Activated CD4-positive, alpha-beta T cell treated with anti-CD3 and anti-CD28 coated beads for 36 hours (primary cell): ENCODE results near the gene DDX1. TPM values are rescaled to one million over a fixed set of nuclear protein-coding genes. Genes with fewer than 3 reads are reported as not detected.

Experiments used
- ATAC-seq: fragments of 200-7000 bp; cut with Tn5 transposase; one replicate; pipeline ENCODE4 v1.10.0; 2021; ENCODE audit warnings: mild to moderate bottlenecking, moderate library complexity
- CTCF ChIA-PET: fragments of 350-600 bp; sonication (Branson Sonifier 250); formaldehyde crosslinking; loops from one replicate; lab custom pipeline; 2021; ENCODE audit warnings: antibody characterized with exemption; lab: Charles Lee
- POLR2A ChIA-PET: fragments of 350-600 bp; sonication (Branson Sonifier 250); formaldehyde crosslinking; loops from one replicate; lab custom pipeline; 2021; ENCODE audit warnings: antibody characterized with exemption, inconsistent platforms; lab: Charles Lee
- DNase-seq: peaks from one replicate; pipeline ENCODE4 v3.0.0-alpha.2; 2020
- H3K27ac Mint-ChIP-seq: one replicate; pipeline ENCODE4 v1.8.0; 2021; ENCODE audit warnings: mixed read lengths
- H3K27me3 Mint-ChIP-seq: one replicate; pipeline ENCODE4 v1.8.0; 2021; ENCODE audit warnings: mixed read lengths
- H3K36me3 Mint-ChIP-seq: one replicate; pipeline ENCODE4 v1.8.0; 2021; ENCODE audit warnings: low read depth, mixed read lengths
- H3K4me1 Mint-ChIP-seq: one replicate; pipeline ENCODE4 v1.8.0; 2021; ENCODE audit warnings: mixed read lengths
- H3K4me3 Mint-ChIP-seq: one replicate; pipeline ENCODE4 v1.8.0; 2021; ENCODE audit warnings: mild to moderate bottlenecking, moderate library complexity, mixed read lengths
- H3K9me3 Mint-ChIP-seq: one replicate; pipeline ENCODE4 v1.8.0; 2021; ENCODE audit warnings: low read depth, mixed read lengths
- intact Hi-C, 2 experiments: fragments of 100-400 bp; cut with DNase I in 1 of 2; cut with micrococcal nuclease in 1 of 2; formaldehyde crosslinking; loops; one replicate each; pipeline versions ENCODE4 v1.14.2 to v1.15.1; 2022 to 2024; cut with DNase I, micrococcal nuclease
- total RNA-seq, 2 experiments: library from RNA; stranded (reverse); gene quantifications; one replicate each; pipeline ENCODE4 v1.2.3, GENCODE V29; 2021

The DDX1 gene
- total RNA-seq, 2 experiments from 2014 or later, result 87.6 to 96.2 TPM

DNA sequence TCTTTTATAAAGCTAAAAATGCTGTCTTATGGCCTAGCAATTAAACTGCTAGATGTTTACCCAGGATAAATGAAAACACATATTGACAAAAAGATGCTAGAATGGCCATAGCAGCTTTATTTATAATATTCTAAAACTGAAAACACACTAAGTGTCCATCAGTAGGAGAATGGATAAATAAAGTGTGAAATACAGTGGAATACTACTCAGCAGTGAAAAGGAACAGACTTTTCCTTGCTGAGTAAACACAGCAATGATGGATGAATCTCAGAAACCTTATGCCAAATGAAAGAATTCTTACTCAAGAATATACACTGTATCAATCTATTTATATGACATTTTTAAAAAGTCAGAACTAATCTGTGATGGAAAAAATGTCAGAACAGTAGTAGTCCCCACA is 33.2 kb downstream of the DDX1 start:
- H3K27ac Mint-ChIP-seq, result no peak overlapping the region
- no peaks in the 10 kb centered on the region for H3K9me3 Mint-ChIP-seq
- CTCF ChIA-PET, result interaction anchor here (0.6 kb wide), 1 partner anchor 68 kb away, joined by 3 read pairs; no protein-coding TSS in a partner anchor
- ATAC-seq, result no peak
- POLR2A ChIA-PET, result no interaction called here
- intact Hi-C loops, result loop anchor here in 1 of 2 experiments (2.0 kb wide), 1 partner anchor 26 kb away; no protein-coding TSS in a partner anchor
- DNase-seq, result no peak
- H3K27me3 Mint-ChIP-seq, result no peaks in the 10 kb centered on the region
- peaks cover 61% of the 10 kb centered on the region for H3K36me3 Mint-ChIP-seq
- H3K4me1 Mint-ChIP-seq, result no peaks in the 10 kb centered on the region
- no peak overlapping the region for H3K4me3 Mint-ChIP-seq

GRCh38 chr2:15625344-15626036 is 33.8 kb downstream of the DDX1 start:
- ChIA-PET CTCF (no interaction called here), POLR2A (no interaction called here)
- Mint-ChIP-seq H3K4me1 (no peaks in the 10 kb centered on the region), H3K9me3 (no peaks in the 10 kb centered on the region), H3K27me3 (no peaks in the 10 kb centered on the region), H3K27ac (peak overlapping the region; percentile 58), H3K4me3 (no peak overlapping the region), H3K36me3 (peaks cover 63% of the 10 kb centered on the region)
- ATAC-seq (no peak), DNase-seq (no peak)
- intact Hi-C loops, result loop anchor here in 1 of 2 experiments (2.0 kb wide), 1 partner anchor 27 kb away; no protein-coding TSS in a partner anchor

DNA sequence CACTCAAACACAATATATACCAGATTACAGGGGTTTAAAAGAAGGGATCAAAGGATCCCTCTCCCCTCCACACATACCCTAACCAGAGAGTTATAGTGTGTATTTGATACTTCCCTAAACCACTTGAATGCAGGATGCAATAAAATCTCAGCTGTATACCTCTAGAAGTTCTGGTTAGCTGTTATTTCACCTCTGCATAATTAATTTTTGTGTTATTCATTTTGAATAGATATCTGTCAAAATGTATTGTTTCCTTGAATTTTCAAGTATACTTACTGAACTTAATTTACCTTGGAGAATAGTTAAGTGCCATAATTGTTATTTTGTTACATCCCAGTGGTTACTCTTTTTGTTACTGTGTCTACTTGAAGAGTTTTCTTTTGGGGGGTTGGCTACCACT is 34.5 kb downstream of the DDX1 start:
- no peaks in the 10 kb centered on the region for H3K27me3 Mint-ChIP-seq
- H3K4me3 Mint-ChIP-seq, result no peak overlapping the region
- H3K9me3 Mint-ChIP-seq, result no peaks in the 10 kb centered on the region
- ChIA-PET POLR2A (no interaction called here), CTCF (interaction anchor here (0.5 kb wide), 1 partner anchor 338 kb away, joined by 3 read pairs; no protein-coding TSS in a partner anchor)
- peaks cover 61% of the 10 kb centered on the region for H3K36me3 Mint-ChIP-seq
- H3K27ac Mint-ChIP-seq, result peak overlapping the region; percentile 58
- ATAC-seq (no peak), DNase-seq (no peak)
- no peaks in the 10 kb centered on the region for H3K4me1 Mint-ChIP-seq
- intact Hi-C loops, result no loop called here

DNA sequence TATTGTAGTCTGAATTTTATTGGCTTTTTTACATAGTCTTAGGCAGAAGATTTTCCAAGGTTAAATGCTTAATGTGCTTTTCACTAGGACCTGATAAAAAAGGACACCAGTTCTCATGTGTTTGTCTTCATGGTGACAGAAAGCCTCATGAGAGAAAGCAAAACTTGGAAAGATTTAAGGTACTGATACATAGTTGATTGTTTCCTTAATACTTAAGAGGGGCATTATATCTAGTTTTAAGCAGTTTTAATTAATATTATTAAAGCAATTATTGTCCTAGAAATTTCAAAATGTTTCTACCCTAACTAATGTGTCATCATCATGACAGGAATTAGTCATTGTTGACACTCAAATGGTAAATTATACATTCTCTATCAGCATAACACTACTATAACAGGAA is 35.3 kb downstream of the DDX1 start:
- ChIA-PET CTCF (interaction anchor here (0.8 kb wide), 1 partner anchor 53 kb away, joined by 3 read pairs; no protein-coding TSS in a partner anchor), POLR2A (no interaction called here)
- H3K27me3 Mint-ChIP-seq, result no peaks in the 10 kb centered on the region
- DNase-seq (no peak), ATAC-seq (no peak)
- peaks cover 59% of the 10 kb centered on the region for H3K36me3 Mint-ChIP-seq
- intact Hi-C loops, result no loop called here
- no peaks in the 10 kb centered on the region for H3K9me3 Mint-ChIP-seq
- no peak overlapping the region for H3K4me3 Mint-ChIP-seq
- no peaks in the 10 kb centered on the region for H3K4me1 Mint-ChIP-seq
- no peak overlapping the region for H3K27ac Mint-ChIP-seq

- ATAC-seq, result no peak
- Mint-ChIP-seq H3K4me1 (no peaks in the 10 kb centered on the region), H3K27ac (no peak overlapping the region), H3K9me3 (no peaks in the 10 kb centered on the region), H3K4me3 (no peak overlapping the region), H3K36me3 (peaks cover 60% of the 10 kb centered on the region), H3K27me3 (no peaks in the 10 kb centered on the region)
- no peak for DNase-seq
- POLR2A ChIA-PET, result no interaction called here
- intact Hi-C loops, result no loop called here
- CTCF ChIA-PET, result interaction anchor here (0.8 to 1.4 kb wide), 3 partner anchors 9 to 54 kb away, joined by 3 read pairs; no protein-coding TSS in a partner anchor
Measured at GRCh38 chr2:15627817-15628684, 36.4 kb downstream of the DDX1 start.

GRCh38 chr2:15628899-15629855 is 37.5 kb downstream of the DDX1 start:
- no peaks in the 10 kb centered on the region for H3K9me3 Mint-ChIP-seq
- ChIA-PET CTCF (interaction anchor here (0.7 to 1.5 kb wide), 5 partner anchors 8 to 52 kb away, joined by 3 to 4 read pairs (median 3); no protein-coding TSS in a partner anchor), POLR2A (no interaction called here)
- intact Hi-C loops, result no loop called here
- DNase-seq (no peak), ATAC-seq (no peak)
- H3K4me3 Mint-ChIP-seq, result no peak overlapping the region
- no peak overlapping the region for H3K27ac Mint-ChIP-seq
- H3K4me1 Mint-ChIP-seq, result no peaks in the 10 kb centered on the region
- no peaks in the 10 kb centered on the region for H3K27me3 Mint-ChIP-seq
- peaks cover 51% of the 10 kb centered on the region for H3K36me3 Mint-ChIP-seq

- intact Hi-C loops, result no loop called here
- no peaks in the 10 kb centered on the region for H3K4me1 Mint-ChIP-seq
- no peaks in the 10 kb centered on the region for H3K9me3 Mint-ChIP-seq
- no peak overlapping the region for H3K27ac Mint-ChIP-seq
- peaks cover 44% of the 10 kb centered on the region for H3K36me3 Mint-ChIP-seq
- CTCF ChIA-PET, result interaction anchor here (1.3 to 1.5 kb wide), 2 partner anchors 12 to 13 kb away, joined by 4 to 5 read pairs; no protein-coding TSS in a partner anchor
- no peaks in the 10 kb centered on the region for H3K27me3 Mint-ChIP-seq
- DNase-seq, result no peak
- POLR2A ChIA-PET, result no interaction called here
- no peak for ATAC-seq
- H3K4me3 Mint-ChIP-seq, result no peak overlapping the region
Measured at GRCh38 chr2:15630121-15630977, 38.7 kb downstream of the DDX1 start.

- no peaks in the 10 kb centered on the region for H3K4me1 Mint-ChIP-seq
- POLR2A ChIA-PET, result no interaction called here
- ATAC-seq (no peak), DNase-seq (no peak)
- H3K27me3 Mint-ChIP-seq, result no peaks in the 10 kb centered on the region
- intact Hi-C loops, result no loop called here
- H3K36me3 Mint-ChIP-seq, result peaks cover 38% of the 10 kb centered on the region
- H3K4me3 Mint-ChIP-seq, result no peak overlapping the region
- CTCF ChIA-PET, result interaction anchor here (1.3 to 1.5 kb wide), 2 partner anchors 11 to 13 kb away, joined by 4 to 5 read pairs; no protein-coding TSS in a partner anchor
- H3K9me3 Mint-ChIP-seq, result no peaks in the 10 kb centered on the region
- no peak overlapping the region for H3K27ac Mint-ChIP-seq
Measured at GRCh38 chr2:15630978-15631719, 39.5 kb downstream of the DDX1 start.

GRCh38 chr2:15631883-15632282 is 40.2 kb downstream of the DDX1 start:
- H3K4me1 Mint-ChIP-seq, result no peaks in the 10 kb centered on the region
- H3K27me3 Mint-ChIP-seq, result no peaks in the 10 kb centered on the region
- ATAC-seq (no peak), DNase-seq (no peak)
- no peak overlapping the region for H3K4me3 Mint-ChIP-seq
- ChIA-PET CTCF (interaction anchor here (0.8 kb wide), 3 partner anchors 82 to 343 kb away, joined by 3 to 4 read pairs (median 3); no protein-coding TSS in a partner anchor), POLR2A (no interaction called here)
- no peaks in the 10 kb centered on the region for H3K9me3 Mint-ChIP-seq
- intact Hi-C loops, result no loop called here
- peaks cover 31% of the 10 kb centered on the region for H3K36me3 Mint-ChIP-seq
- H3K27ac Mint-ChIP-seq, result no peak overlapping the region
